Activated CD4-positive, alpha-beta T cell treated with anti-CD3 and anti-CD28 coated beads, Interleukin-2, Interleukin-4, amounts not matched to agents 100 ng/mL and 50 ng/mL, durations not matched to agents 16 hours and 8 hours (primary cell): ENCODE measurements around the gene LRRC8D.
"Not testable (repeated sequence)": the region's sequence is repeated elsewhere in the genome, so short reads cannot be mapped to it uniquely, and the experiment has no call there.

Experiments
- DNase-seq: peaks from one replicate; pipeline ENCODE4 v3.0.0-alpha.2; 2020; ENCODE audit warnings: low spot score

LRRC8D gene

GRCh38 chr1:89962024-89962741 is 141.4 kb downstream of the LRRC8D start:
- DNase-seq: no peak

GRCh38 chr1:89962742-89963075 is 141.9 kb downstream of the LRRC8D start:
- no peak for DNase-seq

- DNase-seq: no peak
Measured at GRCh38 chr1:89965193-89965768, 144.4 kb downstream of the LRRC8D start.

- DNase-seq: no peak
Measured at GRCh38 chr1:89966656-89967055, 145.8 kb downstream of the LRRC8D start.

- no peak for DNase-seq
Measured at GRCh38 chr1:89971600-89971999, 150.8 kb downstream of the LRRC8D start.

GRCh38 chr1:89972024-89972423 is 151.2 kb downstream of the LRRC8D start:
- DNase-seq: no peak

GRCh38 chr1:89973471-89974127 is 152.8 kb downstream of the LRRC8D start:
- no peak for DNase-seq

- DNase-seq: no peak
Measured at GRCh38 chr1:89974256-89974655, 153.4 kb downstream of the LRRC8D start.

GRCh38 chr1:89974696-89975470 is 154.1 kb downstream of the LRRC8D start:
- no peak for DNase-seq

- DNase-seq: no peak
Measured at GRCh38 chr1:89975540-89976125, 154.8 kb downstream of the LRRC8D start.

GRCh38 chr1:89978755-89979154 is 157.9 kb downstream of the LRRC8D start:
- no peak for DNase-seq

GRCh38 chr1:89980605-89981004 is 159.8 kb downstream of the LRRC8D start:
- no peak for DNase-seq

GRCh38 chr1:89982846-89983245 is 162.0 kb downstream of the LRRC8D start:
- DNase-seq: not testable (repeated sequence)

GRCh38 chr1:89984564-89985116 is 163.8 kb downstream of the LRRC8D start:
- not testable (repeated sequence) for DNase-seq

GRCh38 chr1:89986020-89986419 is 165.2 kb downstream of the LRRC8D start:
- DNase-seq: no peak
